ENCODE results near the gene PAX7. TPM values are rescaled to one million over a fixed set of nuclear protein-coding genes. Genes with fewer than 3 reads are reported as not detected.

PAX7 gene
- total RNA-seq, 4 donors from 2014 or later, result not detected

DNA sequence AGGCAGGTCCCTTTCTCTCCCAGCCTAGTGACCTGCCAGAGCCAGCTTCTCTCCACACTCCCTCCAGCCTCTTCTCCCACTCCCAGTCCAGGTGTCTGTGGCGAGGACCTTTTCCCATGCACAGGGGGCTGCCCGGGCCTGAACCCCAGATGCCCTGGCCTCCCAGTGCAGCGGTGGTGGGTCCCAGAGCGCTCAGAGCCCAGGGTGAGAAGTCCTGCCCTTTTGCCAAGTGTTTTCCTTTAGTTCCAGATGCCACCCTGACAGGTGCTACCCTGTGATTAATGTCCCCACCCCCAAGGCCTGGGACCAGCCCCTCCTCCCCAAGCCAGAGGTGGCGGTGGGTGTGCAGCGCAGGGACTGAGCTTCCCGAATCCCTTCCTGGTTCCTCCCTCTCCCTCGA is 90.4 kb downstream of the PAX7 start:
- Histone ChIP-seq H3K4me3 (no peak overlapping the region), H3K27me3 (peaks cover 0 to 92% of the 10 kb centered on the region in 2 donors), H3K4me1 (peaks cover 0 to 9% (median 0%) of the 10 kb centered on the region in 4 donors), H3K9me3 (no peaks in the 10 kb centered on the region), H3K27ac (no peak overlapping the region), H3K36me3 (no peaks in the 10 kb centered on the region)
- 56 to 66% methylated on average over 7 of the region's 8 CpGs for WGBS, 2 donors
- TF ChIP-seq EP300 (IDR thresholded peaks at IDR 0.05), result no peak
- no peak for TF ChIP-seq POLR2A (IDR thresholded peaks at IDR 0.05)
- TF ChIP-seq, protein P1, sequence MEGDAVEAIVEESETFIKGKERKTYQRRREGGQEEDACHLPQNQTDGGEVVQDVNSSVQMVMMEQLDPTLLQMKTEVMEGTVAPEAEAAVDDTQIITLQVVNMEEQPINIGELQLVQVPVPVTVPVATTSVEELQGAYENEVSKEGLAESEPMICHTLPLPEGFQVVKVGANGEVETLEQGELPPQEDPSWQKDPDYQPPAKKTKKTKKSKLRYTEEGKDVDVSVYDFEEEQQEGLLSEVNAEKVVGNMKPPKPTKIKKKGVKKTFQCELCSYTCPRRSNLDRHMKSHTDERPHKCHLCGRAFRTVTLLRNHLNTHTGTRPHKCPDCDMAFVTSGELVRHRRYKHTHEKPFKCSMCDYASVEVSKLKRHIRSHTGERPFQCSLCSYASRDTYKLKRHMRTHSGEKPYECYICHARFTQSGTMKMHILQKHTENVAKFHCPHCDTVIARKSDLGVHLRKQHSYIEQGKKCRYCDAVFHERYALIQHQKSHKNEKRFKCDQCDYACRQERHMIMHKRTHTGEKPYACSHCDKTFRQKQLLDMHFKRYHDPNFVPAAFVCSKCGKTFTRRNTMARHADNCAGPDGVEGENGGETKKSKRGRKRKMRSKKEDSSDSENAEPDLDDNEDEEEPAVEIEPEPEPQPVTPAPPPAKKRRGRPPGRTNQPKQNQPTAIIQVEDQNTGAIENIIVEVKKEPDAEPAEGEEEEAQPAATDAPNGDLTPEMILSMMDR (IDR thresholded peaks at IDR 0.05), result no peak
- no peak for DNase-seq (ENCODE audit: low spot score in 2 of 2)

DNA sequence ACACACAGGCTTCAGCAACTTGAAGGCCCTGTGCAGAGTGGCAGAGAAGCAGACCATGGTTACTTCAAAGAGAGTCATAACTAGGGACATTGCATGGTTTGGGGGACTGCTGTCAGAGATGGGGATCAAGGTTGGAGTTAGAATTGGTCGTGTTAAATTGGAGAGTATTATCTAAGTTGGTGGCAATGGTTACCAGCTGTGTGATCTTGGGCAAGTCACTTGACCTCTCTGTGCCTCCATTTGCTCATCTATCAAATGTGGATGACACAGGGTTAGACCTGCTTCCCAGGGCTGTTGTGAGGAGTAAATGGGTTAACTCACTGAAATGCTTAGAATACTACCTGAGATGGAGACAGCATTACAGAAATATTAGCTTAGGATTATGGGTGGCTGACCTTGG is 91.1 kb downstream of the PAX7 start:
- DNase-seq (ENCODE audit: low spot score in 2 of 2), result no peak
- no peak overlapping the region for H3K4me3 ChIP-seq
- 92 to 100% methylated on average over 1 of the region's 1 CpG for WGBS, 2 donors
- peaks cover 0 to 92% of the 10 kb centered on the region in 2 donors for H3K27me3 ChIP-seq
- TF ChIP-seq POLR2A (IDR thresholded peaks at IDR 0.05) (no peak), EP300 (IDR thresholded peaks at IDR 0.05) (no peak)
- TF ChIP-seq, protein P1 (IDR thresholded peaks at IDR 0.05), result no peak
- H3K9me3 ChIP-seq, result no peaks in the 10 kb centered on the region
- peaks cover 0 to 6% (median 0%) of the 10 kb centered on the region in 4 donors for H3K4me1 ChIP-seq
- no peak overlapping the region for H3K27ac ChIP-seq
- H3K36me3 ChIP-seq, result no peaks in the 10 kb centered on the region

DNA sequence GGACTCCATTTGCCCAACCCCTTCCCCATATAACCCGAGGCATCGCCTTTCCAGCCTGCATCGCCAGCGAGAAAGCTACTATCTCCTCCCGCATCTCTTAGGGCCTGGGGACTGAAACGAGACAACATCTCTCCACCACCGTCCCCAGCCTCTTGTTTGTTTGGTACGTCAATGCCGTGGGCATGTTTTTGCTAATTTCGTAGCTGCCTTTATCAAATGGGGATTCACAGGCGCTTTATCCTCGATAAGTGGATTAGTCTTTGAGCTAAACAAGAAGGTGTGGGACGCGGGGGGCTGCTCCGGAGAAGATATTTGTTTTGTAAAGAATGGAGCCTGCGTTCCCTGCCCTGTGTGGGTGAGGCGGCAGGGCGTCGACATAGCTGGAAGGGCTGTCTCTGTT is 91.6 kb downstream of the PAX7 start:
- Histone ChIP-seq H3K4me1 (peaks cover 0 to 1% (median 0%) of the 10 kb centered on the region in 4 donors), H3K36me3 (no peaks in the 10 kb centered on the region), H3K4me3 (no peak overlapping the region), H3K9me3 (no peaks in the 10 kb centered on the region), H3K27me3 (peaks cover 0 to 88% of the 10 kb centered on the region in 2 donors), H3K27ac (no peak overlapping the region)
- 63 to 75% methylated on average over 19 of the region's 19 CpGs for WGBS, 2 donors
- TF ChIP-seq POLR2A (IDR thresholded peaks at IDR 0.05) (no peak), EP300 (IDR thresholded peaks at IDR 0.05) (no peak)
- TF ChIP-seq, protein P1 (IDR thresholded peaks at IDR 0.05), result no peak
- DNase-seq (ENCODE audit: low spot score in 2 of 2), result no peak

DNA sequence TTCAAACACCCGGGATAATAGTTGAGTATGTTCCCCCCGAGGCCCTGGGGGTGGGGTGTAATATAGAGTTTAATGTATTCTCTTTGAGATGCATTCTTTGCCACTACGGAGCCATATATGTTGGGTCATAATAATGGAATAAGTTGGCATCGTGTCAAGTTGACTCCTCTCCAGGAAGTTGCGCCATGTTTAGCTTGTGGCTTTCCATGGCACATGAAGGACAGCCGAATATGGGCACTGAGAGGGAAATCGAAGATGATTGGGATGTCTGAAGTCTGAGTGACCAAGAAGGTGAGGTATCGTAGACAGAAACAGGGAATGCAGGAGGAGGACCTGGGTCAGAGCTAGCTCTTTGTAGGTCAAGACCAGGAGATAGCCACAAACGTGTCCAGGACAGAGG is 92.6 kb downstream of the PAX7 start:
- Histone ChIP-seq H3K36me3 (no peaks in the 10 kb centered on the region), H3K4me3 (no peak overlapping the region), H3K9me3 (no peaks in the 10 kb centered on the region), H3K27ac (no peak overlapping the region), H3K27me3 (peaks cover 0 to 88% of the 10 kb centered on the region in 2 donors), H3K4me1 (no peaks in the 10 kb centered on the region)
- TF ChIP-seq POLR2A (IDR thresholded peaks at IDR 0.05) (no peak), EP300 (IDR thresholded peaks at IDR 0.05) (no peak)
- TF ChIP-seq, protein P1 (IDR thresholded peaks at IDR 0.05), result no peak
- 72 to 76% methylated on average over 9 of the region's 9 CpGs for WGBS, 2 donors
- no peak for DNase-seq (ENCODE audit: low spot score in 2 of 2)

DNA sequence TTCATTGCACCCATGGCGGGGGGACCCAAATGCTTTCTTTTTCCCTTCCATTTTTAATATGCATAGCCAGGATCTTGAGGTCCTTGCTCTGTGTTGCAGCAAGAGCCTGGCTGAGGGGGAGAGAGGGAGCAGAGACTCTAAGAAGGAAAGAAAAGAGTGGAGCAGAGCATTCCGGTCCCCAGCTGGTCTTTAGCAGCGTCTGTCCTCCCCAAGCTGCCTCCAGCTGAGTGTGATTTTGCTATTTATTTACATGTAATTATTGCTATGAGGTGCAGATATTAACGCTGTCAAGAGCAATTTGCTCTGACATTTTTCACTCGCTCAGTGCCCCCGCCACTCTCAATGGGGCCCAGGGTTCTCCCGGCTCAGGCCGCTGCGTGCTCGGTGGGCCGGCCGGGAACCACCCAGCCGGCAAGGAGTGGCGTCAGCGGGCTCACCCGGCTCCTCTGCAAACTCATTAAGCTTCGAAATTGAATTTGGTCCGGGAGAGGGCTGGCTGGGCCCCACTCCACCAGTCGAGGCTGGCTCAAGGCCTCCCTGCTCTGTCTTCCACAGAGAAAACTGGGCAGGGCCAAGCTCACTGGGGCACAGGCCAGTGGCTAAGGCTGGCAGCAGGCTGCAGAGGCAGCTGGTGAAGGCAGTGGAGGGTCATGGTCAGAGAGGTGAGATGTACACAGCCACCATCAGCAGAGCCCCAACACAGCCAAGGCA is 93.2 kb downstream of the PAX7 start:
- Histone ChIP-seq H3K27me3 (peaks cover 0 to 84% of the 10 kb centered on the region in 2 donors), H3K9me3 (no peaks in the 10 kb centered on the region), H3K4me1 (no peaks in the 10 kb centered on the region), H3K36me3 (no peaks in the 10 kb centered on the region), H3K4me3 (no peak overlapping the region), H3K27ac (no peak overlapping the region)
- TF ChIP-seq EP300 (IDR thresholded peaks at IDR 0.05) (no peak), POLR2A (IDR thresholded peaks at IDR 0.05) (no peak)
- TF ChIP-seq, protein P1 (IDR thresholded peaks at IDR 0.05), result no peak
- WGBS, 2 donors, result 33 to 34% methylated on average over 17 to 19 of the region's 19 CpGs
- no peak for DNase-seq (ENCODE audit: low spot score in 2 of 2)
